Activated CD4-positive, CD25-positive, alpha-beta regulatory T cell (primary cell): ENCODE results near the gene NECTIN3.

Experiments used
- DNase-seq, 4 experiments: peaks; one replicate each; lab custom pipeline; 2025; lab: John Stamatoyannopoulos, UW

Gene NECTIN3

DNA sequence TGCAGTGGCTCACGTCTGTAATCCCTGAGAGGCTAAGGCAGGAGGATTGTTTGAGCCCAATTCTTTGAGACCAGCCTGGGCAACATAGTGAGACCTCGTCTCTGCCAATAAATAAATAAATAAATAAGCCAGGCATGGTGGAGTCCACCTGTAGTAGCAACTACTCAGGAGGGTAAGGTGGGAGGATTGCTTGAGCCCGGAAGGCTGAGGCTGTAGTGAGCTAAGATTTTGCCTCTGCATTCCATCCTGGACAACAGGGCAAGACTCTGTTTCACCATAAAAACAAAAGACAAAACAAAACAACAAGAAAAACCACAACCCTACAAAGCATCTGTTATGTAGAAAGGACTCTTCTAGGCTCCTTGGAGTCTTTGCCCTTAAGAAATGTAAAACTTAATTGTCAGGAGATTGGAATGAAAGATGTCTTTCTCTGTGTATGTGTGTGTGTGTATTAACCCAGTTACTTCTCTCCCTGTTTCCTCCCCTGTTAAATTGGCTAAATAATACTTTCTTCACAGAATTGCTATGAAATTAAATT lies 9.5 kb downstream of the NECTIN3 start:
- no peak for DNase-seq

GRCh38 chr3:111084911-111085310 lies 13.3 kb downstream of the NECTIN3 start:
- no peak for DNase-seq

DNA sequence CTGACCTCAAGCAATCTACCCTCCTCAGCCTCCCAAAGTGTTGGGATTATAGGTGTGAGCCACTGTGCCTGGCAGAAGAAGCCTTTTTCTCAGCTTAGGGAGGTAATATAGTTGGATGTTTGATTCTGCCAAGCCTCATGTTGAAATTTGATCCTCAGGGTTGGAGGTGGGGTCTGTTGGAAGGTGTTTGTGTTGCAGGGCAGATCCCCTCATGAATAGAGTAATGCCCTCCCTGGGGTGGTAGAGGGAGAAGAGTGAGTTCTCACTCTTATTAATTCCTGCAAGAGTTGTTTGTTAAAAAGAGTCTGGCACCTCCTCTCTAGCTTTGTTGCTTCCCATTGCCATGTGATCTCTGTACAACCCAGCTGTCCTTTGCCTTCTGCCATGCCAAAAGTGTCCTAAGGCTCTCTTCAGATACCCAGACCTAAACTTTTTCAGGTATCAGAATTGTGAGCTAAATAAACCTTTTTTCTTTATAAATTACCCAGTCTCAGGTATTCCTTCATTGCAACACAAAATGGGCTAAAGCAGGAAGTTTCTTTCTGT lies 16.4 kb downstream of the NECTIN3 start:
- DNase-seq, result no peak

- DNase-seq, result no peak
Observed at GRCh38 chr3:111096487-111097209, 25.0 kb downstream of the NECTIN3 start.

DNA sequence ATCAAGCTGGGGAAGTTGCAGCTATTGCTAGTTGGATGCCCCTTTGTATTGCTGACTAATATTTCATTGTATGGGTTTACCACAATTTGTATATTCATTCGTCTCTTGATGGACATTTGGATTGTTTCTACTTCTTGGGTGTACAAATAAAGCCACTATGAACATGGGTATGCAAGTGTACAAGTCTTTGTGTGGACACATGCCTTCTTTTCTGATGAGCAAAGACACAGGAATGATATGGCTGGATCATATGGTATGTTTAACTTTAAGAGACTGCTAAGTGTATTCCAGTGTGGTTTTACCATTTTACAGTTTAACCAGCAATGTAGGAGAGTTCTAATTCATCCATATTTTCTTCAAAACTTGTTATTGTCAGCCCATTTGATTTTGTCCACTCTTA lies 32.2 kb downstream of the NECTIN3 start:
- no peak for DNase-seq

- no peak for DNase-seq
Observed at GRCh38 chr3:111106993-111107661, 35.5 kb downstream of the NECTIN3 start.

DNA sequence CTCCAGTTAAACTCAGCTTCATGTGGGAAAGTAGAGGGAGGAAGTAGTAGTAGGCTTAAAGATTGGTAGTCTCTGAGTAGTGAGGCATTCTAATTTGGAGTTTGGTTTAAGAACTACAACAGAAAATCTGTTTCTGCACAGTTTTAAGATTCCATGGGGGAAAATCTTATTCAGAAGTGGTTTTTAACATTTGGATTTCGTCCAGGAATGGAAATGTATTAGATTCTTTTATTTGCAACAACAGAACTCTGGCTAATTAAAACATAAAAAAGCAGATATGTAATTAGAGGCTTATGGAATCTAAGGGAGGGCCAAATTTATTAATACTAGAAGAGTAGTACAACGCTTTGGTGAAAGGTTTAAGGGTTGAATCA lies 36.0 kb downstream of the NECTIN3 start:
- no peak for DNase-seq

DNA sequence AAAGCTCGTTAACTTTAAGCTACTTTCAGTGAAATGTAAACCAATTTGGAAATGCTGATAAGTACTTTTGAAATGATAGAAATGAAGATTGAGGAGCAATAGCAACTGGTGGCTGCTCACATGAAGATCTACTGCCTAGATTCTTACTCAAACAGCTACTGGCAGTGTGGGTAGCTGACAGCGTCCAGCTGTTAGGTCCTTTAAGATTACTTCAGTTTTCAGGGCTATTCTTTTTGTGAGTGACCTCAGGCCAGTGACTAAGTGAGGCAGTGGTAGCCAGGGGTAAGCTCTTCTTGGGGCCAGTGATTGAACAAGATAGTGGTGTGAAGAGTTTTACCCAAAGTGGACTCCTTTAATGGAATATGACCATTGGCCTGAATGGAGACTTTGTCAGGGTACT lies 41.3 kb downstream of the NECTIN3 start:
- no peak for DNase-seq

GRCh38 chr3:111128884-111129283 lies 57.3 kb downstream of the NECTIN3 start:
- no peak for DNase-seq

- no peak for DNase-seq
Observed at GRCh38 chr3:111130827-111131226, 59.2 kb downstream of the NECTIN3 start.

GRCh38 chr3:111134302-111134701 lies 62.7 kb downstream of the NECTIN3 start:
- no peak for DNase-seq

DNA sequence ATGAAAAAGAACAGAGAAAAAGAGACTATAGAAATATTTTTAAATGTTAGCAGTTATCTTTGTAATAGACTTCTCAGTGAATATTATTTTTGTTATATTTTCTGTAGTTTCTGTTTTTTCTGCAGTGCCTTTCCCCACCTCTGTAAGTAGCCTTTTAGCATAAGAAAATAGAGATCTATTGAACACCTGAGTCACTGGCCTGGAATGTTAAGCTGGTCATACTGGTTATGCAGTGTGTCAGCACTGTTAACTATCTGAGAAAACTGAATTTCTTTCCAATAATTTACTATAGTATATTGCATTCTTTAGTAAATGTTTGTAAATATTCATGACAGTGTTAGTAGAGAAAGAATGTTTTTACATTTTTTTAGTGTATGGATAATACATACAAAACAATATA lies 79.8 kb downstream of the NECTIN3 start:
- no peak for DNase-seq

GRCh38 chr3:111152496-111152895 lies 80.9 kb downstream of the NECTIN3 start:
- DNase-seq, result no peak

- no peak for DNase-seq
Observed at GRCh38 chr3:111156517-111156916, 84.9 kb downstream of the NECTIN3 start.

- no peak for DNase-seq
Observed at GRCh38 chr3:111159391-111159790, 87.8 kb downstream of the NECTIN3 start.

DNA sequence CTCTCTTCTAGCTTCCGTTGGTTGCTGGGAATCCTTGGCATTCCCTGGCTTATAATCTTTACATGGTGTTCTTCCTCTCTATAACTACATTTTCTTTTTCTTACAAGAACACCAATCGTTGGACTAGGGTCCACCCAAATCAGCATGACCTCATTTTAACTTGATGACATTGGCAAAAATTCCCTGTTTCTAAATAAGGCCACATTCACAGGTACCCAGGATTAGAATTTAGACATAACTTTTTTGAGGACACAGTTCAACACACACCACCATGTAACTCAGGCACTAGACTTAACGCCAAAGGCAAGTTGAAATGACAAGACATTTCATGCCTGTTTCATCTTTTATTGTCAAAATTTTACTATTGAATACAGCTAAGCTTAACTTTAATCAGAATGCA lies 93.0 kb downstream of the NECTIN3 start:
- no peak for DNase-seq

DNA sequence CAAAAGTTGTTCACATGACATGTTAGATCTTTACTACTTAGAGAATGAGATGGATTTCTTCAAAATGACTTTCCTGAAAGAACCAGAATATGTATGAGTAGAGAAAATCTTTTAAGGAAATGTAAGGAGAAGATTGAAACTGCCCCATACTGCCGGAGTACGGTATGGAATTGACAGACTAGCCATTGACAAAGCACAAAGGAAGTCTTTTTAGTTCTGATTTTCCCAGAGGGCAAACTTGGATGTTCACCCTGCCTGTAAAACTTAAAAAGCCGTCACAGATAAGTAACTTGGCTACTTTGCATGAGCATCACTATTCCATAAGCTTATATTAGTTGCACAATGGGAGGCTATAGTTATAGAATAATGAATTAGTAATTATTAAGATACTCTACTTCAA lies 93.8 kb downstream of the NECTIN3 start:
- DNase-seq, result no peak

DNA sequence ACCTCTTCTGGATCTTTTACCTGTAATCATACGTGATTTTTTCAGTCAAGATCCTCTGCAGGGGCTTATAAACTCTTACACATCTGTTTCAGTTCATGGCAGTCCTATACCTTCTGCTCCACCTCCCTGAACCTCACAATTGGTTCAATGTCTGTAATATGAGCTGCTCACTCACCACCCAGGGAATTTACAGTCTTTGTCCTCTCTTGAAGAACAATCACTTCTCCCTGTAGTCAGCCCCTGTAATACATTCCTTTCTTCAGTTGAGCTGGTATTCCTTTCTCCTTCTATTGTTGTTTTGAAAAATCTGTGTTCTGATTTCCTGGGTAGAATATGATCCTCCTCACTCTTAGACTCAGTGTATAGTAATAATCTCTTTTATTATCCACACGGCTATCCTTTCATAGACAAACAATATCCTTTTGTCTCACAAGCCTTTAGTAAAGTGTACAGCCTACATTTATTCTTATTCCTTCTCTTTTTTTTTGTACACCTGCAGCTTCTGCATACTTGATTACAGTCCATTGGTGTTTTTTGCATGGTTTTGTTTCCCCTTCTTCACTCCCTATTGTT lies 101.8 kb downstream of the NECTIN3 start:
- no peak for DNase-seq

DNA sequence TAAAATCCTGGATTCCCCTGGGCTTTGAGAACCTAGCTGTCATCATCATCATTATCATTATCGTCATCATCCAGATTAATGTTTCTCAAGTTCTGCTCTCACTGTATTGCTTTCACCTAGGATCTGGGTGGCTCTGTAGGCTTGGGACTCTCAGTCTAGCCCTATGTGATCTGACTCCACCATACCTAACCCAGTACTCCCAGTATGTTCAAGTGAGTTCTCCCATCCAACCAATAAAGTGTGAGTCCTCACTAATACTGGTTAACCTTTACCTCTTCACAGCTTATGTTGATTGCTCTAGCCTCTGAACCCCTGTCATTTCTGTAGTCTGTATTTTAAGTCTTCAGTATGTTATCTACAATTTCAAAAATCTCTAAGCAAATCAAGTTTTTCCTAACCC lies 102.3 kb downstream of the NECTIN3 start:
- DNase-seq, result no peak

- DNase-seq, result no peak
Observed at GRCh38 chr3:111190518-111190917, 118.9 kb downstream of the NECTIN3 start.

DNA sequence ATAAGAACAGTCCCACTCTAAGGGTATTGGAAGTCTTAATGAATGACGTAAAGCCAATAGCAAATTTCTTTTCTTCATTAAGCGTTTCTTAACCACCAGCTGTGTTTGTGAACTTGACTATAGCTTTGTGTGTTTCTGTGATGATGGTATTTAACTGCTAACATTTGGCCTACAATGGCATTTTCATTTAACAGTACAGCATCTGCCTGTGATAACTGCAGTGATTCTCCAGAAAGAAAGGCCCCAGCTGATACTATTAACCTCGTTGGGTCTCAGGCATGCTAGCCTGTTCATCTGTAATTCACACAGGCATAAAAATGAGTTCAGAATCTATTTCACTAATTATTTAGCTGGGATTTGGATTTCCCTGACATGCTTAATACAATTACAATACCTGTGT lies 121.9 kb downstream of the NECTIN3 start:
- no peak for DNase-seq

DNA sequence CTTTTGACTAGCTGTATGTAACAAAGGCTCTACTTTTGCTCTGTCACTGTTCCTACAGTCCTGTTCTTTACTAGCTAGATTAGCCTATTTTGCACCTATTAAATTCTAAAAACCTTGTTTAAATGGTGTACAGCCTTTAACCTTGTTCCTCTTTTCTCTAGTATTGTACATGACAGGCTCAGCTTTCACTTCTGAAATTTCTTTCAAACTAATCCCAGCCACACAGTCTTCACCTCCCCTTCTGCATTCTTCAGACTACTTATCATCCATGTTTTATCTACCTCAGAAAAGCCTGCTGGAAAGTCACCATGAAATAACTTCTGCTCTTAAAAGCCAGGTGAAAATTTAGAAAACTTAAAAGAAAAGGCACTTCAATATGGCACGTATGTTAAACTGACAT lies 122.4 kb downstream of the NECTIN3 start:
- no peak for DNase-seq

- DNase-seq, result no peak
Observed at GRCh38 chr3:111197485-111197884, 125.9 kb downstream of the NECTIN3 start.
